AG09309 (cell line): ENCODE results near the gene PTGIR.
A peak's percentile ranks its signal among the peaks of the same experiment; 100 is the strongest.

Source experiments
- DNase-seq: peaks from one replicate; pipeline ENCODE4 v3.0.0-alpha.2; 2010; ENCODE audit warnings: low read depth
- H3K4me3 ChIP-seq: 2 replicates; pipeline ENCODE4 v1.5.1; 2011; ENCODE audit warnings: mild to moderate bottlenecking, low read depth, low read length, moderate library complexity; ENCODE audit not compliant: control insufficient read depth
- CTCF ChIP-seq: IDR thresholded peaks from 2 replicates; pipeline ENCODE4 v1.5.1; 2011; ENCODE audit warnings: mild to moderate bottlenecking, low read depth, low read length, inconsistent platforms; ENCODE audit not compliant: insufficient read depth, control insufficient read depth; ENCODE audit errors: missing control alignments

The PTGIR gene

DNA sequence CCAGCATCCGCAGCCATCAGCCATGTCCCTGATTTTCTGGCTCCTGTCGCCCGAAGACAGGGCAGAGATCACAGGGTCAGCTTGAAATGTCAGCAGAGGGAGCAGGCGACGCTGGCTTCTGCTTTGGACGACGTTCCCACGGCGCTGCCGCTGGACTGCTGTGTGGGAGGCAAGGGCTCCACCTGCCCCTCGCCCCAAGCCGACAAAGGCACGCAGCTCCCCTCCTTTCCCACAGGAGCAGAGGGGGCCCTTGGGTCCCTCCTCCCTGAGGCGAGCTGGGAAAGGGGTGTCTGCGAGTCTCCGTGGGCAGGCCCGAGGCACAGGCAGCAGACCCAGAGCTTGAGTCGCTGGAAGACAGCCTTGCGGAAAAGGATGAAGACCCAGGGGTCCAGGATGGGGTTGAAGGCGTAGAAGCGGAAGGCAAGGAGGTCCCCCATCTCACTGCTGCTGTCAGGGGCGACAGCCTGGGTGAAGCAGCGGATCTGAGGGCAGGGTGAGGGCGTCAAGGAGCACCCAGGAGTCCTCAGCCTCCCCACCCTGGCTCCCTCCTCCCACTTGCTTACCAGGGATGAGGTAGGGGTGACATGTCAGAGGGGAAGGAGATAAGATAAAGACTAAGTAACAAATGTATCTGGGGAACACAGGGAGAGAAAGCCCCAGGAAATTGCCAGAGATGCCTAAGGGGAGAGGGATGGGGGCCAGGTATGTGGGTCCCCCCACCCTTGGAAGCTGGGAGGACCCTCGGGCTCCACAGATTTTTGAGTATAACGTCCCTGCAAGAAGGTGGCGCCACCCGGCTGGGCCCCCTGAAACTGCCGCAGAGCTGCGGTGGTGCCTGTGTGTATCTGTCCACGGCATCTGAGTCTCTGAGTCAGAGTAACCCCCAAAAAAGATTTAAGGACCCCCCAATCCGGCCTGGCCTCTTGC, 3.4 kb downstream of the PTGIR start:
- DNase-seq, result no peak
- H3K4me3 ChIP-seq, result no peak overlapping the region
- TF ChIP-seq CTCF, result peak; percentile 14

- TF ChIP-seq CTCF, result no peak
- DNase-seq, result no peak
- H3K4me3 ChIP-seq, result no peak overlapping the region
These were observed 4.2 kb downstream of the PTGIR start for GRCh38 chr19:46620716-46621115.

GRCh38 chr19:46620267-46620666, 4.6 kb downstream of the PTGIR start:
- no peak overlapping the region for H3K4me3 ChIP-seq
- no peak for DNase-seq
- TF ChIP-seq CTCF, result no peak

- H3K4me3 ChIP-seq, result no peak overlapping the region
- DNase-seq, result no peak
These were observed 6.1 kb downstream of the PTGIR start for GRCh38 chr19:46618670-46619231.

DNA sequence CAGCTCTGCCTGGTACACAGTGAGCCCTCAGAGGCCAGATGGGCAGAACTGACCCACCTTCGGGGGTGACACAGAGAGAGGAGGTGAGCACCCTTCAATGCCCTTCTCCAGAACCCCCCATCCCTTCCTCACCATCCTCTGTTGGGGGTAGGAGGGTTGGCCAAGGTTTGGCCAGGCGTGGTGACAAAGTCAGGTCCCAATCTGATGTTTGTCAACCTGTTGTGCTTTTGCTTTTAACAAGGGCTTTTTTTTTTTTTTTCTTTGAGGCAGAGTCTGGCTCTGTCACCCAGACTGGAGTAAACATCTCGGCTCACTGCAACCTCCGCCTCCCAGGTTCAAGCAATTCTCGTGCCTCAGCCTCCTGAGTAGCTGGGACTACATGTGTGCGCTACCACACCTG, 7.3 kb downstream of the PTGIR start:
- no peak for TF ChIP-seq CTCF
- no peak overlapping the region for H3K4me3 ChIP-seq
- DNase-seq, result no peak

More at GRCh38 chr19:46618670-46619231, 6.1 kb downstream of the PTGIR start:
- no peak for TF ChIP-seq CTCF

DNA sequence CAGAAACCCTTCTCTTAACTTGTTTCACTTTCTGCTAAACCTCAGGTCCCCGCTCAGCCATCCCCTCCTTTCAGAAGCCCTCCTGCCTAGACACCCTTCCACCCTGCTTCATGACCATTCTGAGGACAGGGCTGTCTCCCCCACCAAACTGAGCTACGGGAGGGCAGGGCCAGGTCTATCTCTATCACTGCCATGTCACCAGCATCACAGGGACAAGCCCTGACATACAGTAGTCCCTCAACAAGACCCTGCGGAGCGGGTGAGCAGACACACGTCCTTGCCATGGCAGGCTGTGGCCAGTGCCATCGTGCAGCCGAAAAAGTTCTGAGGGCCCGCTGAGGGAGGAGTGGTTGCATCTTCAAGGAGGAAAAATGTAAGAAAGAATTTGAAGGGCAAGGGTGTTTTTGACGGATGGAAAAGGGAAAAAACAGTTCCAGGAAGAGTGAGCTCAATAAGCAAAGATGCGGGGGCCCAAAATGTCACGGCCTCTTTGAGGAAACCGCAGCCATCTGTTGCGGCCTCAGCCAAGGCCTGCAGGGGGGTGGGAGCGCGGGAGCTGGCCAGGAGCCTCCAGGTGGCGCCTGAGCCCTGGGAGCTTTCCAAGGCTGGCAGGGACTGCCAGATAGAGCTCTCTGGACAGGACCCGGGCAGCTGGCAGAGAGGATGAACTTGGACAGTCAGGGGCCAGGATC, 8.1 kb downstream of the PTGIR start:
- peak; percentile 57 for TF ChIP-seq CTCF
- H3K4me3 ChIP-seq, result no peak overlapping the region
- DNase-seq, result no peak
